ENCODE results near the gene SLAIN1.

DNA sequence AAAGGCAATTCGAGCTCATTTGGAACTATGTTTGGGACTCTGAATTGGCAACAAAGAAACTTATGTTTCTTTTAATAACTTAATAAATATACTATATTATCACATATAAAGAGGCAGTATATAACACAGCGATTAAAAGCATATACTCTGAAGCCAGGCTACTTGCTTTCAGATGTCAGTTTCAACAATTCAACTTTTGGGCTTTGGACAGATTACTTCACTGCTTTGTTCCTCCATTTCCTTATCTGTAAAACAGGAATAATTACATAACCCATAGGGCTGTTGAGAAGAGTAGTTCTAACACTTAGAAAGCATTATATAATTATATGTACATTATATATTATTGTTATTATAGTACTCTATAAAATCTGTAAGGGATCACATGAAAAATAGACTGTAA, 113.9 kb downstream of the SLAIN1 start:
- no peak for TF ChIP-seq POLR2AphosphoS5 (IDR thresholded peaks at IDR 0.05)
- no peak for TF ChIP-seq CTCF (IDR thresholded peaks at IDR 0.05)
- TF ChIP-seq POLR2A (IDR thresholded peaks at IDR 0.05), result no peak
- no peak for TF ChIP-seq EP300 (IDR thresholded peaks at IDR 0.05)

Data from sigmoid colon (tissue), 4 donors.